IMR-90 (cell line): ENCODE data around the gene YPEL2. TPM values are rescaled to one million over a fixed set of nuclear protein-coding genes. Genes with fewer than 3 reads are reported as not detected.

Experiments
- ATAC-seq: fragments of 200-7000 bp; cut with Tn5 transposase; 2 replicates; pipeline ENCODE4 v1.9.1; 2020; ENCODE audit warnings: low read depth, mild to moderate bottlenecking, moderate library complexity
- BruUV-seq: library from RNA; stranded (reverse); fragments of 400-500 nt; replicated peaks from 2 replicates; lab custom pipeline; 2021; lab: Mats Ljungman, UMichigan
- CTCF ChIA-PET: fragments of 300-600 bp; formaldehyde crosslinking; extraction: SDS; loops from one replicate; lab custom pipeline; 2021; ENCODE audit warnings: antibody characterized with exemption; lab: Yijun Ruan, JAX
- POLR2A ChIA-PET: fragments of 300-600 bp; sonication (Branson Sonifier 250); formaldehyde crosslinking; loops from one replicate; lab custom pipeline; 2022; ENCODE audit warnings: antibody characterized with exemption; ENCODE audit not compliant: unreplicated experiment; lab: Charles Lee
- DNase-seq: peaks from one replicate; pipeline ENCODE4 v3.0.0; 2013
- H2AFZ ChIP-seq: replicated peaks from 2 replicates; pipeline ENCODE3; 2013; ENCODE audit warnings: low read length, mild to moderate bottlenecking; ENCODE audit not compliant: poor library complexity
- H2AK5ac ChIP-seq: 2 replicates; pipeline ENCODE4 v1.6.1; 2013; ENCODE audit warnings: low read depth, low read length, inconsistent platforms
- H2AK9ac ChIP-seq: replicated peaks from 2 replicates; pipeline ENCODE3; 2013; ENCODE audit warnings: mild to moderate bottlenecking, low read depth, low read length, moderate library complexity; ENCODE audit not compliant: poor library complexity
- H2BK120ac ChIP-seq: 2 replicates; pipeline ENCODE4 v1.6.1; 2013; ENCODE audit warnings: low read depth, low read length, inconsistent platforms
- H2BK15ac ChIP-seq: 3 replicates; pipeline ENCODE4 v1.6.1; 2013; ENCODE audit warnings: low read depth, low read length, inconsistent platforms
- H2BK20ac ChIP-seq: 2 replicates; pipeline ENCODE4 v1.6.1; 2013; ENCODE audit warnings: low read depth, mild to moderate bottlenecking, inconsistent platforms, low read length, moderate library complexity
- H2BK5ac ChIP-seq: 2 replicates; pipeline ENCODE4 v1.6.1; 2013; ENCODE audit warnings: mild to moderate bottlenecking, low read depth, low read length, inconsistent platforms; ENCODE audit not compliant: poor library complexity, severe bottlenecking
- H3K14ac ChIP-seq: replicated peaks from 2 replicates; pipeline ENCODE4 v1.6.1; 2013; ENCODE audit warnings: low read depth, low read length, inconsistent platforms
- H3K18ac ChIP-seq: 2 replicates; pipeline ENCODE4 v1.6.1; 2013; ENCODE audit warnings: low read depth, low read length, control low read depth
- H3K23ac ChIP-seq: 2 replicates; pipeline ENCODE4 v1.6.1; 2013; ENCODE audit warnings: low read depth, low read length, inconsistent platforms
- H3K27ac ChIP-seq: 2 replicates; pipeline ENCODE4 v1.5.1; 2013; ENCODE audit warnings: mild to moderate bottlenecking, control low read depth, low read length; ENCODE audit not compliant: insufficient read depth
- H3K27me3 ChIP-seq: 2 replicates; pipeline ENCODE4 v1.6.1; 2013; ENCODE audit warnings: low read length; ENCODE audit not compliant: control insufficient read depth, insufficient read depth
- H3K36me3 ChIP-seq: 2 replicates; pipeline ENCODE4 v1.6.1; 2013; ENCODE audit warnings: low read length, mixed read lengths; ENCODE audit not compliant: control insufficient read depth, insufficient read depth
- H3K4ac ChIP-seq: 2 replicates; pipeline ENCODE4 v1.6.1; 2013; ENCODE audit warnings: low read depth, low read length, inconsistent platforms
- H3K4me1 ChIP-seq: 2 replicates; pipeline ENCODE4 v1.6.1; 2013; ENCODE audit warnings: low read length, mixed read lengths; ENCODE audit not compliant: control insufficient read depth, insufficient read depth
- H3K4me2 ChIP-seq: 2 replicates; pipeline ENCODE4 v1.6.1; 2013; ENCODE audit warnings: low read depth, mild to moderate bottlenecking, control low read depth, low read length, moderate library complexity
- H3K4me3 ChIP-seq: 2 replicates; pipeline ENCODE4 v1.5.1; 2013; ENCODE audit warnings: low read depth, mild to moderate bottlenecking, control low read depth, low read length, moderate library complexity; ENCODE audit not compliant: insufficient read depth
- H3K56ac ChIP-seq: 2 replicates; pipeline ENCODE4 v1.6.1; 2013; ENCODE audit warnings: low read length, inconsistent platforms; ENCODE audit not compliant: insufficient read depth; ENCODE audit errors: extremely low read depth
- H3K79me1 ChIP-seq, 2 experiments: 2 replicates each; pipeline ENCODE4 v1.6.1; 2013; ENCODE audit warnings: low read length in 2 of 2, inconsistent platforms in 1 of 2, low read depth in 1 of 2
- H3K9ac ChIP-seq: 2 replicates; pipeline ENCODE4 v1.6.1; 2013; ENCODE audit warnings: low read depth, low read length, control low read depth
- H3K9me1 ChIP-seq: 2 replicates; pipeline ENCODE4 v1.6.1; 2013; ENCODE audit warnings: low read length, inconsistent platforms; ENCODE audit not compliant: insufficient read depth
- H3K9me3 ChIP-seq: 2 replicates; pipeline ENCODE4 v1.6.1; 2013; ENCODE audit warnings: low read length; ENCODE audit not compliant: control insufficient read depth, insufficient read depth
- H4K20me1 ChIP-seq: 2 replicates; pipeline ENCODE4 v1.6.1; 2013; ENCODE audit warnings: low read length, inconsistent platforms; ENCODE audit not compliant: insufficient read depth
- H4K5ac ChIP-seq: 2 replicates; pipeline ENCODE4 v1.6.1; 2013; ENCODE audit warnings: mild to moderate bottlenecking, low read depth, low read length, control low read depth
- H4K8ac ChIP-seq, 2 experiments: 2 replicates each; pipeline ENCODE4 v1.6.1; 2013; ENCODE audit warnings: low read depth in 2 of 2, low read length in 2 of 2, control low read depth in 1 of 2, inconsistent platforms in 1 of 2
- H4K91ac ChIP-seq: 2 replicates; pipeline ENCODE4 v1.6.1; 2013; ENCODE audit warnings: low read depth, low read length, inconsistent platforms; ENCODE audit not compliant: insufficient read depth
- BHLHE40 ChIP-seq: fragments of 150-350 bp; IDR thresholded peaks from 2 replicates; pipeline ENCODE4 v1.6.1; 2016; ENCODE audit warnings: mild to moderate bottlenecking, low read depth, low read length
- CEBPB ChIP-seq: IDR thresholded peaks from 2 replicates; pipeline ENCODE4 v1.6.1; 2012; ENCODE audit warnings: low read depth, low read length, improper control_type of control experiment
- CHD1 ChIP-seq: IDR thresholded peaks from 2 replicates; pipeline ENCODE4 v1.6.1; 2012; ENCODE audit warnings: low read depth, low read length, improper control_type of control experiment
- CTCF ChIP-seq: conservative IDR thresholded peaks from 2 replicates; pipeline ENCODE4 v1.5.1; 2012; ENCODE audit warnings: mild to moderate bottlenecking, low read depth, low read length, improper control_type of control experiment
- FOS ChIP-seq: fragments of 150-350 bp; IDR thresholded peaks from 2 replicates; pipeline ENCODE4 v1.6.1; 2016; ENCODE audit warnings: low read depth, low read length
- MAFK ChIP-seq: IDR thresholded peaks from 2 replicates; pipeline ENCODE4 v1.6.1; 2012; ENCODE audit warnings: low read depth, low read length, improper control_type of control experiment
- MAZ ChIP-seq: IDR thresholded peaks from 2 replicates; pipeline ENCODE4 v1.6.1; 2012; ENCODE audit warnings: low read depth, mild to moderate bottlenecking, low read length, improper control_type of control experiment, moderate library complexity, borderline replicate concordance
- MXI1 ChIP-seq: IDR thresholded peaks from 2 replicates; pipeline ENCODE4 v1.6.1; 2012; ENCODE audit warnings: low read depth, mild to moderate bottlenecking, low read length, moderate library complexity, borderline replicate concordance
- NFE2L2 ChIP-seq: fragments of 150-350 bp; IDR thresholded peaks from 2 replicates; pipeline ENCODE4 v1.6.1; 2016; ENCODE audit warnings: low read depth, mild to moderate bottlenecking, low read length
- POLR2A ChIP-seq: IDR thresholded peaks from 2 replicates; pipeline ENCODE4 v1.6.1; 2012; ENCODE audit warnings: mild to moderate bottlenecking, low read depth, low read length
- RAD21 ChIP-seq: IDR thresholded peaks from 2 replicates; pipeline ENCODE4 v1.6.1; 2012; ENCODE audit warnings: low read length, improper control_type of control experiment
- RCOR1 ChIP-seq: IDR thresholded peaks from 2 replicates; pipeline ENCODE4 v1.6.1; 2012; ENCODE audit warnings: mild to moderate bottlenecking, low read length, improper control_type of control experiment; ENCODE audit not compliant: insufficient replicate concordance
- RFX5 ChIP-seq: IDR thresholded peaks from 2 replicates; pipeline ENCODE4 v1.8.0; 2012; ENCODE audit warnings: low read depth, mild to moderate bottlenecking, low read length, moderate library complexity
- SMC3 ChIP-seq: fragments of 150-350 bp; IDR thresholded peaks from 2 replicates; pipeline ENCODE4 v1.6.1; 2016; ENCODE audit warnings: low read depth, mild to moderate bottlenecking, antibody characterized with exemption, low read length, moderate library complexity
- WGBS, 2 experiments: methylation state at CpG; one replicate each; pipeline versions ENCODE4 v1.1.5 to v1.1.7; 2013; ENCODE audit warnings: missing lambda C conversion rate in 2 of 2; ENCODE audit not compliant: insufficient read length in 1 of 2; ENCODE audit errors: extremely low coverage in 2 of 2; 5-methylcytosine and 5-hydroxymethylcytosine counted together
- dilution Hi-C: fragments of 300-500 bp; cut with HindIII; formaldehyde crosslinking; loops from one replicate; pipeline ENCODE4 v1.14.3; 2018; ENCODE audit warnings: low sequenced_read_pairs; ENCODE audit not compliant: unreplicated experiment
- in situ Hi-C: fragments of 300-500 bp; cut with MboI; formaldehyde crosslinking; loops from 3 replicates; pipeline ENCODE4 v1.14.3; 2019; ENCODE audit warnings: low sequenced_read_pairs, inconsistent platforms, mixed read lengths
- intact Hi-C: fragments of 100-400 bp; cut with micrococcal nuclease; formaldehyde crosslinking; loops from 2 replicates; pipeline ENCODE4 v1.10.0; 2022
- polyA plus RNA-seq, 3 experiments: library from polyadenylated mRNA; depleted of rRNA; stranded (reverse); fragments of >200 nt; gene quantifications; 2 replicates each; pipeline ENCODE4 v1.2.3, GENCODE V29; 2012; ENCODE audit warnings: low replicate concordance in 1 of 3
- total RNA-seq: library from RNA; depleted of rRNA; stranded (reverse); fragments of >200 nt; gene quantifications from 2 replicates; pipeline ENCODE4 v1.2.3, GENCODE V29; 2012
- TF ChIP-seq, protein P1 (sequence below): fragments of 150-350 bp; IDR thresholded peaks from 2 replicates; pipeline ENCODE4 v1.6.1; 2017; ENCODE audit warnings: mild to moderate bottlenecking, antibody characterized with exemption, low read length, low read depth
- TF ChIP-seq, protein P2 (sequence below): fragments of 150-350 bp; IDR thresholded peaks from 2 replicates; pipeline ENCODE4 v1.6.1; 2016; ENCODE audit warnings: low read depth, mild to moderate bottlenecking, low read length, moderate library complexity, borderline replicate concordance

The YPEL2 gene
- total and polyA plus RNA-seq, 2 of the 4 experiments (the other 2 are of a cell fraction) = 2.3 to 3.4 TPM

GRCh38 chr17:59296190-59296589 is 35.3 kb upstream of the YPEL2 start:
- H3K14ac ChIP-seq = no peak overlapping the region
- peaks cover 1% of the 10 kb centered on the region; the same call in 1 of the 2 replicates for H3K27me3 ChIP-seq
- TF ChIP-seq POLR2A (no peak), MAZ (no peak), BHLHE40 (no peak), MXI1 (no peak), CHD1 (no peak), SMC3 (no peak), CTCF (no peak), NFE2L2 (no peak), RCOR1 (no peak), CEBPB (no peak), RFX5 (no peak), RAD21 (no peak), FOS (no peak), MAFK (no peak)
- TF ChIP-seq, protein P1, sequence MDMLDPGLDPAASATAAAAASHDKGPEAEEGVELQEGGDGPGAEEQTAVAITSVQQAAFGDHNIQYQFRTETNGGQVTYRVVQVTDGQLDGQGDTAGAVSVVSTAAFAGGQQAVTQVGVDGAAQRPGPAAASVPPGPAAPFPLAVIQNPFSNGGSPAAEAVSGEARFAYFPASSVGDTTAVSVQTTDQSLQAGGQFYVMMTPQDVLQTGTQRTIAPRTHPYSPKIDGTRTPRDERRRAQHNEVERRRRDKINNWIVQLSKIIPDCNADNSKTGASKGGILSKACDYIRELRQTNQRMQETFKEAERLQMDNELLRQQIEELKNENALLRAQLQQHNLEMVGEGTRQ = no peak
- TF ChIP-seq, protein P2, sequence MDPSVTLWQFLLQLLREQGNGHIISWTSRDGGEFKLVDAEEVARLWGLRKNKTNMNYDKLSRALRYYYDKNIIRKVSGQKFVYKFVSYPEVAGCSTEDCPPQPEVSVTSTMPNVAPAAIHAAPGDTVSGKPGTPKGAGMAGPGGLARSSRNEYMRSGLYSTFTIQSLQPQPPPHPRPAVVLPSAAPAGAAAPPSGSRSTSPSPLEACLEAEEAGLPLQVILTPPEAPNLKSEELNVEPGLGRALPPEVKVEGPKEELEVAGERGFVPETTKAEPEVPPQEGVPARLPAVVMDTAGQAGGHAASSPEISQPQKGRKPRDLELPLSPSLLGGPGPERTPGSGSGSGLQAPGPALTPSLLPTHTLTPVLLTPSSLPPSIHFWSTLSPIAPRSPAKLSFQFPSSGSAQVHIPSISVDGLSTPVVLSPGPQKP = no peak
- WGBS, 2 experiments = no CpG with 5 or more reads among the region's 2 CpGs
- no peaks in the 10 kb centered on the region for H3K9me3 ChIP-seq
- no peak overlapping the region for H3K4me2 ChIP-seq
- H4K91ac ChIP-seq = no peak overlapping the region
- in situ Hi-C loops = no loop called here
- dilution Hi-C loops = no loop called here
- no peak overlapping the region for H2BK5ac ChIP-seq
- DNase-seq (no peak), ATAC-seq (no peak)
- H3K9ac ChIP-seq = no peak overlapping the region
- no peak overlapping the region for H3K18ac ChIP-seq
- no peak overlapping the region for H3K56ac ChIP-seq
- H3K23ac ChIP-seq = no peak overlapping the region
- no peak overlapping the region for H2BK20ac ChIP-seq
- POLR2A ChIA-PET = no interaction called here
- CTCF ChIA-PET = no interaction called here
- H3K4me1 ChIP-seq = no peaks in the 10 kb centered on the region
- H3K9me1 ChIP-seq = no peaks in the 10 kb centered on the region
- H3K36me3 ChIP-seq = no peaks in the 10 kb centered on the region
- H4K5ac ChIP-seq = no peak overlapping the region
- intact Hi-C loops = no loop called here
- H2BK15ac ChIP-seq = no peak overlapping the region
- no peak overlapping the region for H2AK9ac ChIP-seq
- H4K20me1 ChIP-seq = no peaks in the 10 kb centered on the region
- no peak overlapping the region for H2AFZ ChIP-seq
- H2BK120ac ChIP-seq = no peak overlapping the region
- no peak overlapping the region for H4K8ac ChIP-seq
- no peaks in the 10 kb centered on the region for H3K79me1 ChIP-seq
- no TSS peak for BruUV-seq
- H3K4me3 ChIP-seq = no peak overlapping the region
- H3K4ac ChIP-seq = no peak overlapping the region
- H3K27ac ChIP-seq = no peak overlapping the region
- H2AK5ac ChIP-seq = no peak overlapping the region
